ENCODE data around the gene ACAN. TPM values are rescaled to one million over a fixed set of nuclear protein-coding genes. Genes with fewer than 3 reads are reported as not detected.

ACAN gene
- total RNA-seq, result under 0.01 TPM in 2 replicates

DNA sequence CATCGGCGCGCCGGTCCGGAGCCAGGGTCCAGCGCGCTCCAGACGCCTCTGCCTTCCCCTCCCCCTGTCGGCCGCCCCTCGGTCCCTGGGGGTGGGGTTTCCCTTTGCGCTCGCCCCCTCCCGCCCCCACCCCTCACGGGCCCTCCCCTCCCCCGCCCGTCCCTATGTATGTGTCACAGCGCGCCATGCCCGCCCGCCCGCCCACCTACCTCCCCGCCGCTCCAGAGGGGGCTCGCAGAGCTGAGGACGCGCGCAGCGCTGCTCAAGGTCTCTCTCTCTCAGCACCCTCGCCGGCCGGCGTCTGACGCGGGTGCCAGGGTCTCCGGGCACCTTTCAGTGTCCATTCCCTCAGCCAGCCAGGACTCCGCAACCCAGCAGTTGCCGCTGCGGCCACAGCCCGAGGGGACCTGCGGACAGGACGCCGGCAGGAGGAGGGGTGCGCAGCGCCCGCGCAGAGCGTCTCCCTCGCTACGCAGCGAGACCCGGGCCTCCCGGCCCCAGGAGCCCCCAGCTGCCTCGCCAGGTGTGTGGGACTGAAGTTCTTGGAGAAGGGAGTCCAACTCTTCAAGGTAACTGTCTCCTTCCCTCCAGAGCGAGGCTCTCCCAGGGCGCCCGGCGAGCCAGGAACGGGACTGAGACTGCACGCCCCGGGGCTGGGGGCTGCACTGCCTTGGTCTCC lies at the start of gene ACAN:
ACAN (plus strand) TSS at position 196 of the 679 bp plus-strand sequence. CDS start 32,771 bp downstream, outside the sequence.

DNA sequence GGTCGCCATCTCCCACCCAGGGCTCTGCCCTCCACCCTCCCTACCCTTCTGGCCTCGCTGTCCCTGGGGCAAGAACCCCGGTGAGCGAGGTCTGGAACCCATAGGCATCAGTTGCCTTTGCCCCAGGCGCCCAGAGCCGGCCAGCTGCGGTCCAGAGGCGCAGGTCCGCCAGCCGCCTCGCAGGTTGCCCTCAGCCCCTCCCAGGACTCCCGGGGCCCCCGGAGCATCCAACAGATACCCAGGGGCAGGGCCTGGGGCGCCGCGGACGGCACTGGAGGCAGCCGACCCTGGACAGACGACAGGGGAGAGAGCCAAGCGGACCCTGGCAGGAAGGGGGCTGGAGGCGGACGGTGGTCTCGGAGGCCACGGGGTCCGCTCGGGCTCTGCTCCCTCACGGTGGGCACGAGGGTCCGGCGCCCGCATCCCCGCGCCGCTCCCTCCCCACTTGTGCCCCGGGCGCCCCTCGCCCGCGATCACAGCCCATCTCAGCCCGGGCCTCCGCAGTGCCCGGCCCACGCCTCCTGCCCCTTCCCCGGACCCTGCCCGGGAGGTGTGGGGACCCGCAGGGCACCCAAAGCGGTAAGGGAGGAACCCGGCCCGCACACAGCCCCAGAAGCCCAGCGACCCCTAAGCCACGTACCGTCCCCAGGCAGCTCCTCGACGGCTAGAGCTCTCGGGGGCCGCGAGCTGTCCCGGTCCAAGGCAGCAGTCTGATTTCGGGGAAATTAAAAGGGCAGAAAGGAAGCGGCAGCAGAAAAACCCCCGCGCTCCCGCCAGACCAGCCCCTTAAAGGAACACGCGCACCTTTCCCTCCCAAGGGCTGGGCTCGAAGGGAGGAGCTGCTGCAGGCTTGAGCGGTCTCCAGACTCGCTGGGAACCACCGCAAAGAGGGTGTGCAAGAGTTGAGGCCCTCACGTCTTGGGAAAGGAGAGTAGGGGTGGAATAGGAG lies 91.9 kb downstream of the ACAN start, which contains the start of gene HAPLN3:
HAPLN3 (minus strand) TSS at position 726 of the 949 bp plus-strand sequence. CDS start 8,246 bp downstream, outside the sequence.

GRCh38 chr15:88913017-88913849 lies 110.0 kb downstream of the ACAN start, which contains the start of gene MFGE8:
MFGE8 (minus strand) TSS chr15:88913379; CDS start chr15:88913319, 60 bp downstream.

Other genes starting within 250 kb of the ACAN start
- 94.3 and 98.9 TPM in 2 replicates for gene AEN, start 182.1 kb upstream of the ACAN start, total RNA-seq
- gene ISG20, start 164.4 kb upstream of the ACAN start, total RNA-seq, result 0.59 and 1.2 TPM in 2 replicates
- gene HAPLN3, start 92.1 kb downstream of the ACAN start, total RNA-seq, result 6.8 and 7.3 TPM in 2 replicates
- 447 and 508 TPM in 2 replicates for gene MFGE8, start 109.9 kb downstream of the ACAN start, total RNA-seq

Data from smooth muscle cell of the umbilical artery (primary cell).